HG02973 (cell line): ENCODE results near the gene GRAP2.

Source experiments
- ATAC-seq: cut with Tn5 transposase; IDR thresholded peaks from one replicate; pipeline ENCODE4 v1.9.1; 2021; ENCODE audit warnings: moderate library complexity; ENCODE audit not compliant: unreplicated experiment

The GRAP2 gene

DNA sequence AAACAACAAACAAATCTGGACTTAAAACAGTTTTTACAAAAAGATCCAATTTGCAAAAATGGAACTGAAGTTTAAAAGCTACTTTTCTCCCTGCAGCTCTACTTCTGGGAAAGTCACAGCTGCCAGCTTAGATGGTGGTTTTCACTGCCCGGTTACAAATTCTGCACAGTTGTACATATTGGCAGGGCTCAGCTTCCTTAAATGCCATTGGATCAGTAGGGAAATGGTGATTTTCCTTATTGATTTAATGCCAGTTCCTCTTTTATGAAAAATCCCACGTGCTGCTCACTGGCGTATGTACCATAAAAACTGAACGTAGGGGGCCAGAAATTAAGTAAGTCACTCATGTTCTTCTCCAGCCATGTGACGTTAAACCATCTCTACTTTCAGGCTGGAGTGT, 22.8 kb downstream of the GRAP2 start:
- ATAC-seq, result no peak

- ATAC-seq, result no peak
Observed at GRCh38 chr22:39924286-39924685, 23.4 kb downstream of the GRAP2 start.

GRCh38 chr22:39925273-39925672, 24.4 kb downstream of the GRAP2 start:
- ATAC-seq, result no peak

DNA sequence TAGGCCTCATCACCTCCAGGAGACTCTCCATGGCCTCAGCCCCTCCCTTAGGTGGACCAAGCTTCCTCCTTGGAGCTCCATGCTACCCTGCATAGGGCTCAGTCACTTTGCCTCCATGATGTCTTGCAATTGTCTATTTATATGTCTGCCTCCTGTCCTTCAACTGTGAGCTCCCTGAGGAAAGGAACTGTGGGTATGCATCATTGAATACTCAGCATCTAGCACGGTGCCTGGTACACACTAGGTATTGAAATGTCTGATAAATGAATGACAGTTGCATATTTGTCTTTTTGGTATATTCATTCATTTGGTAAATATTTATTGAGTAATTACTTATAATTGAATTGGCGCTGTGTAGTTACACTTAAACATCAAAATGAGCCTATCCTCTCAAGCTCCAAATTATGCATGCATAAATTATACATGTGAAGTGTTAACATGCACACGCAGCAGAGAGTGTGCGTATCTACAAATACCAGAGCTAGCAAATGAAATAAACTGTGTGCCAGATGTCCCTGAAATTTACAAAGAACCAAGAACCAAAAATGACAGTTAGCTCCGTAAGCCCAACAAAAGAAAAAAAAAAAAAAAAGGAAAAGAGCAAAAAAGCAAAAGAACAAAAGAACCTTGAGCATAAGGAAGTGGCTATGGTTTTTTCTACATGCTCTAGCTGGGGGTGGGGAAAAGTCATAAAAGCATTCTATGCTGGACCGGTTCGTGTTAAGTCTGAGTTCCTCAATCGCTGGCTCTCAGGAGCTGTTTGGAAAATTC, 25.2 kb downstream of the GRAP2 start:
- ATAC-seq, result no peak

DNA sequence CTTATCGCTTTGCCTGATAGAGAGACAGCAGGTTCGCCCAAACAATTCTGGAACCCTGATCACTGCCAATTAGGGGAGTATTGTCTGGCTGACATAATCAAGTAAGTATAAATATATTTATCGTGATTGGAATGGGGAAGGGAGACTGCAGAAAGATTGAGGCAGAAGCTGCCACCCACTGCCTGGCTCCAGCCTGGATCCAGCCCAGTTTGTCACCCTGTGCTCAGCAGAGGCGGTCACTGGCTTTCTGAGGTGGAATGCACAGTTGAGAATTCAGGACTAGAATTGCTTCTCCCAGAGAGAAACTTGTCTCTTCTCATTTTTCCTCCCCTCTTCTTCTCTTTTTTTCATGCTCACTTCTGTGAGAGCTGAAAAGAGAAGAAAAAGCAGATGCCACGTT, 25.9 kb downstream of the GRAP2 start:
- ATAC-seq, result no peak

DNA sequence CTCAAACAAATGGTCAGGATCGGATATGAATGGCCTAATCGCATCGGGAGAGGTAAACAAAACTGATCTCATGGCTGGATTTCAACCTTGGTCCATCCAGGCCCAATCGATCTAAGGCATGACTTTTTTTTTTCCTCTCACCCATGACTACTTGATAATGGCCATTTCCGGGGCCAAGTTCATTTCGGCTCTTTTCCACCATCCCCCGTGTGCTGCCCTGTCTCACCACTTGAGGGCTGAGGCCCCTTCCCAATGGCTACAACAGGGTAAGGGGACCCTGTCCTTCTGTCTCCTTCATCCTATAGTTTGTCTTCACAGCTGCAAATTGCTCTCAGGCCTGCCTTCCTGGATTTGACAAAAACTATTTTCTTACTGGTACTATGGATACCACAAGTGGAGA, 26.7 kb downstream of the GRAP2 start:
- ATAC-seq, result no peak

- no peak for ATAC-seq
Observed at GRCh38 chr22:39928536-39929520, 27.9 kb downstream of the GRAP2 start.

GRCh38 chr22:39931251-39931650, 30.4 kb downstream of the GRAP2 start:
- no peak for ATAC-seq

DNA sequence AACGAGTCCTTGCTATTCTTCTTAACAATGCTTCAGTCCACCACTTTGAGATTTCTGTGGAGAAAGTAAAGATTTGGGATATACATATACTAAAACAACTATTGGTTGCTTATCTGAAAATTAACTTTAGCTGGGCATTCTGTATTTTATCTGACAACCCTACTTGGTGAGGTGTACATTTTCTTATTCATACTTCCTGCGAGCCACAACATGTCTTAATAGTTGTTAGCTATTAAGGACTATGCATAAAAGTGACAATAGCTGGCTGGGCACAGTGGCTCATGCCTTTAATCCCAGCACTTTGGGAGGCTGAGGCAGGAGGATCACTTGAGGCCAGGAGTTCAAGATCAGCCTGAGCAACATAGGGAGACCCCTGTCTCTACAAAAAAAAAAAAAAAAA, 31.3 kb downstream of the GRAP2 start:
- no peak for ATAC-seq

- no peak for ATAC-seq
Observed at GRCh38 chr22:39932918-39933649, 32.2 kb downstream of the GRAP2 start.

DNA sequence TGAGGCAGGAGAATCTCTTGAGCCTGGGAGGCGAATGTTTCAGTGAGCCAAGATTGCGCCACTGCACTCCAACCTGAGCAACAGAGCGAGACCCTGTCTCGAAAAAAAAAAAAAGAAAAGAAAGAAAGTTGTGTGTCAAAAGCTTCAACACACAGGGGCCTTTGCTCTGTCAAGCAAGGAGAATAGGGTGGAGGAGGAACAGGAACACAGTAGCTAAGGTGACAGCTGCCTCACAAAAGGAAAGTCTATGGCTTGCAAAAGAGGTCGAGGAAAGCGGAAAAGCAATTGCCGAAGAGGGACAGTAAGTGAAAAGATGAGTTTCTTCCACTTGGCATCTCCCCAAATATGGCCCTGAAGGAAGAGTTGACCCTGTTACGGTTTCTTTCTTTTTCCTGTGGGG, 32.9 kb downstream of the GRAP2 start:
- ATAC-seq, result no peak

DNA sequence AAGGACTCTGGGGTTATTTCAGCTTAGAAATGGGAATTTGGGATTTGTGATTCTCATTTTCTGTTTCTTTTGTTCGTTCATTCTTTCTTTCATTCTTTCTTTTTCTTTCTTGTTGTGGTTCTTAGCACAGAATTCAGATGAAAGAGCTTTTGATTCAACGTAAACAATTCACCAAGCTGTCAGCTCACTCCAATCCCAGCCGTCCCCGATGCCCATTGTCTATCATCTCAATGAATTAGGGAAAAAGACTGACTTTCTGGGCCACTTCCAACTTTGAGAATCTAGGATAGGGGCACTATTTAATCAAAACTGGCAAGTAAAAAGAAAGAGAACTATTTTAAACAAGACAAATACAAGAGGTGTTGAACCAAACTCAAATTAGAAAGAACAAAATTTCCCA, 34.2 kb downstream of the GRAP2 start:
- no peak for ATAC-seq

DNA sequence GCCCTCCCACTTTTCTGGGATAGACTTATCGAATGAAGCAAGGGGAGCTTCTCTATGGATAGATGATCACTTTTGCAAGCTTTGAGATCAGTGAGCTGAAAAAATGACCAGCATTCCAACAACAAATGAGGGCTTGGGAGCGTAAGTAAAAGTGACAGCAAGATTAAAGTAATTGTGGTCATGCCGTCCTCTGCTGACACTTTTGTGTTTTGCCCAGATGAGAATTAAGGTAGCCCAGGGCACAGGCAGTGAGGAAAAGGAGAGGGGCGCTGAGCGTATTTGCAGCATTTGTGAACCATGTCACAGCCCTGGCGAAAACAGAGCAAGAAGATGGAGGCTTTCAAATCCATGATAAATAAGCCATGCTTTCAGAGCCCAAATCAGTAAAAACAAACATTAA, 34.7 kb downstream of the GRAP2 start:
- no peak for ATAC-seq

DNA sequence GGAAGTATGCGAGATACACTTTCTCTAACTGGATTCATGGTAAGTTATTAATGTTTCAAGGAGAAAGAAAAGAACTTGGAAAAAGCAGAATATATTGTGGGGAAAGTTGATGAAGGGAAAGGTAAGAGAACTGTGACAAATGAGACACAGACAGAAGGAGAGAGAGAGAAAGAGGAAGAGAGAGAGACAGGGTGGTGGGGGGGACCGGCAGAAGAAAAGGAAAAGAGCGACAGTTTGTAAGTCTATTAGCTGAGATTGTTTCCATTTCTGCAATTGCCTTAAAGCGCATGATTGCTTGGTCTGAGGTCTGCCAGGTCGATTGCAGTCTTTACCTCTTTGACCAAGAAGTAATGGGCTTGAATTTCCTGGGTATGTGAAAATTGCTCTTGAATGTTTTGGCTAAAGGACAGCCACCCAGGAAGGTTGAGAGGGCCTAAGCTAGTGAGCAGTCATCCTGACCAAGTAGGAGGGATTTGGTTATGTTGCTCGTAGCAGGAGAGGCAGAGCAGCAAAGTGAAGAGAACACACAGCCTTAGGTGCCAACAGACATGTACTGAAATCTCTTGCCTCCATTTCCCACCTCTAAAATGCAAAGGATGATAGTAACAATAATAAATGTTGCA, 35.8 kb downstream of the GRAP2 start:
- ATAC-seq, result no peak

- no peak for ATAC-seq
Observed at GRCh38 chr22:39937906-39938305, 37.0 kb downstream of the GRAP2 start.

DNA sequence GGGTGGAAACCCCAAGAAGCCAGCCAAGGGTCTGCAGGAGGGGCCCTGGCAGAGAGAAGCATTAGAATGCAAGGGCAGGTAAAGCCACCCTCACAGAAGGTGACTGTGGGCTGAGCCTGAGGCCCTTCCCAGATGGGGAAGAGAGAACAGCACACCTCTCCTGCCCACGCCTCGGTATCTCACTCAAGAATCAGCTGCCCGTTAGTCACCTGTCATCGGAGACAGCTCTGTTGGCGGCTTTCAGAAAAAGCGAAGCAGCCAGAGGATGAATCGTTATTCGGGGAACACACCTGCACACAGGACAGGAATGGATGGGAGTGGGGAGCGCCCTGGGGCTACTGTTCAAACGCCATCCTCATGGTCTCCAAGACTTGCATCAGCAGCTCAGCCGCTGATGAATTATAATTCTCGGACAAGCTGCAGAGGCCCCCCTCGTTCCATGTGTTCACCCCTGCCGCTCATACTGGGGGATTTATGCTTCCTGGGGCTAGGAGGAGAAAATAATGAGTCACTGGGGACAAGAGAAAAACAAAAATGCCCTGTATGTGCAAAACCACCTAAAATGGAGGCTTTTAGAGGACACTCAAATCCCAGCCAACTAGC, 37.7 kb downstream of the GRAP2 start:
- ATAC-seq, result no peak

- no peak for ATAC-seq
Observed at GRCh38 chr22:39939830-39940229, 38.9 kb downstream of the GRAP2 start.

- ATAC-seq, result no peak
Observed at GRCh38 chr22:39940757-39941305, 39.9 kb downstream of the GRAP2 start.

GRCh38 chr22:39941601-39942000, 40.7 kb downstream of the GRAP2 start:
- ATAC-seq, result no peak
